Measurements from ENCODE around the gene TSPAN18.

GRCh38 chr11:44971185-44971584, 244.4 kb downstream of the TSPAN18 start:
- TF ChIP-seq POLR2A (IDR thresholded peaks at IDR 0.05) (no peak), CTCF (IDR thresholded peaks at IDR 0.05) (no peak)
